ENCODE measurements around the gene CLEC4F.

DNA sequence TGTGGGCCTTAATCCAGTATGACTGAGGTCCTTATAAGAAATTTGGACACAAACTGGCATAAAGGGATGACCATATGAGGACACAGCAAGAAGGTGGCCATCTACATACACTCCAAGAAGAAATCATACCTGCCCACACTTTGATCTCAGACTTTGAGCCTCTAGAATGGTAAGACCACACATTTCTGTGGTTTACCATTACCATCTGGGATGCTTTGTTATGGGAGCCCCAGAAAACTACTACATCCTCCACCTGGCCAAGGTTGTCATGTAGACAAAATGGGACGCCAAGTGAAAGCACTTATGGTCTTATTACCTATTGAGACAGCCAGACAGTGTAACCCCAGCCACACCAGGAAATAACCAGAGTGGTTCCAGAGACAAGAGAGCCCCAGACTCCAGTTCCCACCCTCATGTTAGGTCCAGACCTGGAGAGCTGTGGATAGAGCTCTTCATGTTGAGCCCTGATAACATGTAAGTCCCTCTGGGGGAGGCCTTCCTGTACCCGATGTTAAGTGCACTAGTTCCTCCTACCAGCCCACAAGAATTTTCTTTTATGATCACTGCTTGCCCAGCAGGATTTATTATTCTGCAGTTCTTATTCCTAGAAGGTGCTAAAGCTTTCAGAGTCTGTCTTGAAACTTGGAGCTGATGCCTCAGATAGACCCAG lies 47.8 kb downstream of the CLEC4F start:
- TF ChIP-seq CTCF (optimal IDR thresholded peaks at IDR 0.05 in 1 of 3, IDR thresholded peaks at IDR 0.05 in 1 of 3, conservative IDR thresholded peaks at IDR 0.05 in 1 of 3; ENCODE audit: extremely low read depth in 1 of 3, insufficient read depth in 2 of 3, low read length in 3 of 3): no peak
- TF ChIP-seq EZH2 (IDR thresholded peaks at IDR 0.05; ENCODE audit: low read length): no peak
